Nephron (organoid): Measurements from ENCODE around the gene CDH5.
A peak's percentile ranks its signal among the peaks of the same experiment; 100 is the strongest.

Experiments used
- H3K27ac Mint-ChIP-seq, 3 experiments: 2 replicates each; pipeline ENCODE4 v1.8.0; 2020; ENCODE audit warnings: mixed read lengths in 3 of 3, mild to moderate bottlenecking in 2 of 3, moderate library complexity in 1 of 3
- H3K27me3 Mint-ChIP-seq: 2 replicates; pipeline ENCODE4 v1.8.0; 2021; ENCODE audit warnings: low read depth, mild to moderate bottlenecking, moderate library complexity, mixed read lengths
- H3K36me3 Mint-ChIP-seq: 2 replicates; pipeline ENCODE4 v1.8.0; 2020; ENCODE audit warnings: low read depth, mixed read lengths
- H3K4me1 Mint-ChIP-seq: 2 replicates; pipeline ENCODE4 v1.8.0; 2020; ENCODE audit warnings: mixed read lengths
- H3K4me3 Mint-ChIP-seq, 3 experiments: 2 replicates each; pipeline ENCODE4 v1.8.0; 2020; ENCODE audit warnings: mild to moderate bottlenecking in 3 of 3, mixed read lengths in 3 of 3, moderate library complexity in 2 of 3
- H3K9me3 Mint-ChIP-seq: 2 replicates; pipeline ENCODE4 v1.8.0; 2020; ENCODE audit warnings: mixed read lengths
- CTCF ChIP-seq, 3 experiments: fragments of 200-600 bp; sonication (generic); IDR thresholded peaks; one replicate each; pipeline ENCODE4 v1.5.0; 2021; ENCODE audit warnings: antibody characterized with exemption in 3 of 3; ENCODE audit not compliant: unreplicated experiment in 3 of 3

Gene CDH5

GRCh38 chr16:66366433-66367299 is at the start of gene CDH5:
Gene CDH5, plus strand, starts transcription at chr16:66366691. Its CDS starts 12,647 bp downstream, at chr16:66379338.
- Mint-ChIP-seq H3K27me3 (peaks cover 8% of the 10 kb centered on the region), H3K36me3 (no peaks in the 10 kb centered on the region)

GRCh38 chr16:66318505-66318904 is 48.0 kb upstream of the CDH5 start:
- Mint-ChIP-seq H3K27me3 (peaks cover 31% of the 10 kb centered on the region), H3K4me3 (no peak overlapping the region), H3K27ac (no peak overlapping the region), H3K9me3 (no peaks in the 10 kb centered on the region), H3K4me1 (peaks cover 17% of the 10 kb centered on the region), H3K36me3 (no peaks in the 10 kb centered on the region)
- no peak for TF ChIP-seq CTCF (IDR thresholded peaks at IDR 0.05; ENCODE audit: unreplicated experiment in 3 of 3)

More at GRCh38 chr16:66366433-66367299, at the start of gene CDH5:
- H3K9me3 Mint-ChIP-seq, result no peaks in the 10 kb centered on the region
- H3K4me1 Mint-ChIP-seq, result peaks cover 21% of the 10 kb centered on the region
- H3K4me3 Mint-ChIP-seq, result peak within 1 kb of the TSS in 2 of 3 experiments; percentile 58 to 59
- no peak for TF ChIP-seq CTCF (IDR thresholded peaks at IDR 0.05; ENCODE audit: unreplicated experiment in 3 of 3)
- peak within 1 kb of the TSS in 2 of 3 experiments; percentile 12 to 74 for H3K27ac Mint-ChIP-seq

- Mint-ChIP-seq H3K27me3 (peaks cover 33% of the 10 kb centered on the region), H3K27ac (no peak overlapping the region), H3K36me3 (no peaks in the 10 kb centered on the region), H3K9me3 (no peaks in the 10 kb centered on the region), H3K4me1 (peaks cover 10% of the 10 kb centered on the region), H3K4me3 (no peak overlapping the region)
- TF ChIP-seq CTCF (IDR thresholded peaks at IDR 0.05; ENCODE audit: unreplicated experiment in 3 of 3), result no peak
Observed at GRCh38 chr16:66320774-66321173, 45.7 kb upstream of the CDH5 start.

GRCh38 chr16:66322174-66322573 is 44.3 kb upstream of the CDH5 start:
- Mint-ChIP-seq H3K36me3 (no peaks in the 10 kb centered on the region), H3K27me3 (peaks cover 29% of the 10 kb centered on the region), H3K9me3 (no peaks in the 10 kb centered on the region), H3K27ac (no peak overlapping the region), H3K4me3 (no peak overlapping the region), H3K4me1 (peaks cover 16% of the 10 kb centered on the region)
- no peak for TF ChIP-seq CTCF (IDR thresholded peaks at IDR 0.05; ENCODE audit: unreplicated experiment in 3 of 3)

- Mint-ChIP-seq H3K36me3 (no peaks in the 10 kb centered on the region), H3K4me3 (no peak overlapping the region), H3K9me3 (no peaks in the 10 kb centered on the region), H3K27me3 (peaks cover 19% of the 10 kb centered on the region), H3K27ac (peak overlapping the region in 1 of 3 experiments; percentile 51), H3K4me1 (peaks cover 28% of the 10 kb centered on the region)
- peak in 1 of 3 experiments; percentile 27 for TF ChIP-seq CTCF (IDR thresholded peaks at IDR 0.05; ENCODE audit: unreplicated experiment in 3 of 3)
Observed at GRCh38 chr16:66324815-66325515, 41.5 kb upstream of the CDH5 start.
